ENCODE results near the gene MON2. TPM values are rescaled to one million over a fixed set of nuclear protein-coding genes. Genes with fewer than 3 reads are reported as not detected.

MON2 gene
- total and polyA plus RNA-seq, 2 of the 13 experiments (the other 11 are each of a cell fraction or from before 2014, with no cell fraction given), result 10.5 to 24.8 TPM

- TF ChIP-seq ZNF235 (CRISPR knock-in tag; IDR thresholded peaks at IDR 0.05; ENCODE audit: borderline replicate concordance), result 0 out of 2 replicates have a peak, but pooled peaks have one; percentile 36
- TF ChIP-seq BRD4 (CRISPR knock-in tag; IDR thresholded peaks at IDR 0.05), result peak; percentile 69
- TF ChIP-seq ZNF225 (CRISPR knock-in tag; IDR thresholded peaks at IDR 0.05), result peak; percentile 40; the same call in 1 of the 2 replicates
- TF ChIP-seq NCOA1 (CRISPR knock-in tag; IDR thresholded peaks at IDR 0.05), result 0 out of 2 replicates have a peak, but pooled peaks have one; percentile 29
- TF ChIP-seq MTA1 (CRISPR knock-in tag; IDR thresholded peaks at IDR 0.05; ENCODE audit: borderline replicate concordance), result peak; percentile 56; the same call in 1 of the 2 replicates
- peak; percentile 88 for TF ChIP-seq HIVEP1 (CRISPR knock-in tag; IDR thresholded peaks at IDR 0.05)
- TF ChIP-seq SOX5 (CRISPR knock-in tag; IDR thresholded peaks at IDR 0.05; ENCODE audit: borderline replicate concordance), result peak; percentile 19; the same call in 1 of the 2 replicates
- peak; percentile 49 for TF ChIP-seq TAF15 (IDR thresholded peaks at IDR 0.05; ENCODE audit: low read depth, low read length, poor library complexity, severe bottlenecking)
- peak; percentile 56; the same call in 1 of the 2 replicates for TF ChIP-seq ARID2 (CRISPR knock-in tag; IDR thresholded peaks at IDR 0.05; ENCODE audit: borderline replicate concordance)
- TF ChIP-seq RAD21 (CRISPR knock-in tag; IDR thresholded peaks at IDR 0.05), result no peak
- TF ChIP-seq AGO1 (IDR thresholded peaks at IDR 0.05; ENCODE audit: low read depth, low read length, poor library complexity, severe bottlenecking), result peak; percentile 68
- TF ChIP-seq ZNF350 (CRISPR knock-in tag; IDR thresholded peaks at IDR 0.05; ENCODE audit: borderline replicate concordance, low read depth), result peak; percentile 97
- peak; percentile 64; the same call in 1 of the 2 replicates for TF ChIP-seq ZNF644 (CRISPR knock-in tag; IDR thresholded peaks at IDR 0.05; ENCODE audit: low read depth)
- TF ChIP-seq RAD51 (IDR thresholded peaks at IDR 0.05; ENCODE audit: borderline replicate concordance), result peak; percentile 84; the same call in 1 of the 2 replicates
- TF ChIP-seq ZNF646 (CRISPR knock-in tag; IDR thresholded peaks at IDR 0.05), result no peak
- no peak for TF ChIP-seq PRDM4 (CRISPR knock-in tag; IDR thresholded peaks at IDR 0.05; ENCODE audit: borderline replicate concordance)
- TF ChIP-seq ZNF546 (CRISPR knock-in tag; conservative IDR thresholded peaks at IDR 0.05), result peak; percentile 78; the same call in 1 of the 2 replicates
Measured at GRCh38 chr12:62602255-62603060, 135.8 kb downstream of the MON2 start (continued).
